HEK293T (cell line): ENCODE measurements around the gene GLB1L3.
"Not testable (repeated sequence)": the region's sequence is repeated elsewhere in the genome, so short reads cannot be mapped to it uniquely, and the experiment has no call there.

Experiments
- CTCF ChIA-PET: fragments of 350-600 bp; formaldehyde crosslinking; extraction: SDS; loops from one replicate; lab custom pipeline; 2021; ENCODE audit warnings: antibody characterized with exemption, inconsistent platforms; lab: Yijun Ruan, JAX
- POLR2A ChIA-PET: fragments of 350-600 bp; formaldehyde crosslinking; extraction: SDS; loops from one replicate; lab custom pipeline; 2020; ENCODE audit warnings: antibody characterized with exemption, inconsistent platforms; lab: Yijun Ruan, JAX
- DNase-seq: peaks from one replicate; pipeline ENCODE4 v3.0.0; 2012; ENCODE audit warnings: mixed read lengths; ENCODE audit errors: extremely low spot score
- ARNT ChIP-seq: fragments of 450-650 bp; IDR thresholded peaks from 2 replicates; pipeline ENCODE4 v1.6.1; 2017; ENCODE audit warnings: mild to moderate bottlenecking
- BHLHE40 ChIP-seq: fragments of 450-650 bp; IDR thresholded peaks from 2 replicates; pipeline ENCODE4 v1.6.1; 2016; ENCODE audit warnings: mild to moderate bottlenecking, moderate library complexity, borderline replicate concordance
- CTBP1 ChIP-seq: fragments of 450-650 bp; IDR thresholded peaks from 2 replicates; pipeline ENCODE4 v1.6.1; 2016; ENCODE audit warnings: borderline replicate concordance
- ELF4 ChIP-seq: fragments of 450-650 bp; IDR thresholded peaks from 2 replicates; pipeline ENCODE4 v1.6.1; 2017; ENCODE audit warnings: antibody characterized with exemption
- FOXA1 ChIP-seq: fragments of 450-650 bp; IDR thresholded peaks from 2 replicates; pipeline ENCODE4 v1.6.1; 2016; ENCODE audit warnings: mild to moderate bottlenecking
- FOXK2 ChIP-seq: fragments of 450-650 bp; IDR thresholded peaks from 2 replicates; pipeline ENCODE4 v1.6.1; 2016; ENCODE audit warnings: mild to moderate bottlenecking
- FOXM1 ChIP-seq: fragments of 450-650 bp; IDR thresholded peaks from 2 replicates; pipeline ENCODE4 v1.6.1; 2017; ENCODE audit warnings: mild to moderate bottlenecking, borderline replicate concordance
- HDGF ChIP-seq: fragments of 450-650 bp; IDR thresholded peaks from 2 replicates; pipeline ENCODE4 v1.6.1; 2017; ENCODE audit warnings: antibody characterized with exemption, borderline replicate concordance
- L3MBTL2 ChIP-seq: fragments of 450-650 bp; conservative IDR thresholded peaks from 2 replicates; pipeline ENCODE4 v1.6.1; 2016; ENCODE audit warnings: mild to moderate bottlenecking
- LEF1 ChIP-seq: fragments of 450-650 bp; IDR thresholded peaks from 2 replicates; pipeline ENCODE4 v1.6.1; 2017; ENCODE audit warnings: mild to moderate bottlenecking, borderline replicate concordance
- NFRKB ChIP-seq: fragments of 450-650 bp; IDR thresholded peaks from 2 replicates; pipeline ENCODE4 v1.6.1; 2016; ENCODE audit warnings: mild to moderate bottlenecking, moderate library complexity
- SP1 ChIP-seq: fragments of 450-650 bp; IDR thresholded peaks from 2 replicates; pipeline ENCODE4 v1.6.1; 2017
- SUZ12 ChIP-seq: fragments of 450-650 bp; IDR thresholded peaks from 2 replicates; pipeline ENCODE4 v1.6.1; 2016; ENCODE audit warnings: mild to moderate bottlenecking
- TARDBP ChIP-seq: fragments of 450-650 bp; IDR thresholded peaks from 2 replicates; pipeline ENCODE4 v1.6.1; 2016
- ZNF384 ChIP-seq: fragments of 450-650 bp; IDR thresholded peaks from 2 replicates; pipeline ENCODE4 v1.6.1; 2016
- TF ChIP-seq, protein P1 (sequence below): fragments of 450-650 bp; IDR thresholded peaks from 2 replicates; pipeline ENCODE4 v1.6.1; 2016

Gene GLB1L3

DNA sequence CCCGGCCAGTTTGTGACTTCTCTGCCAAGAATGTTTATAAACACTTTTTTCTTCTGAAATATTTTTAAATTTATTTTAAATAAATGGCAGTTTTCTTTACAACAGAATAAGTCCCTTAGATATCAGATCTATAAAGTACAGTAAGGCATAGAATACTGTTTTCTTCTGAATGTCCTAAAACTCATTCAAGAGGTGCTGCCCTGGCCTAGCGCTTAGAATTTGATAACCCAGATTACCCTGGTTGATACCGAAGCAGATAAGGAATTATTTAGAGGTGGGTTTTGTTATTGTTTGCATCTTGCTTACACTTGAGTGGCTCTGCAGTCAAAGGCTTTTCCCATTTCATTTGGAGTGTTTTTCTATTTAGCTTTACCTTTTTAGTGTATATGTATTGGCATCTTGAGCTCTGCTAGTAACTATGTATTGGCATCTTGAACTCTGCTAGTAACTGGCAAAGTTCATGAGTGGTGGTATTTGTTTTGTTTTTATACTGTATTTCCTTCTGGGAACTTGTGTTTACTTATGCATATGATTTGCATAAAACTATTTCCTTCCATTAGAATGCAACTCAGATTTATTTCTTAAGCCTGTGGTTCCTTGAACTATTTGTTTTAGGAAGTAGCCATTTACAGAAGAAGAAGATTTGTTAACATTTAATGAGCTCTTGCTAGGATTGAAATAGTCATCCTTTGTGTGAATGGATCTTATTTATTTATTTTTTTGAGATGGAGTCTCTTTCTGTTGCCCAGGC lies 21.6 kb upstream of the GLB1L3 start:
- ChIA-PET POLR2A (interaction anchor here (2.5 to 3.4 kb wide), 2 partner anchors 18 to 30 kb away, joined by 15 to 22 read pairs; partner anchors contain the start of genes NCAPD3 and VPS26B), CTCF (interaction anchor here (1.6 kb wide), 1 partner anchor 19 kb away, joined by 4 read pairs; no protein-coding TSS in a partner anchor)
- TF ChIP-seq LEF1 (no peak), BHLHE40 (no peak), CTBP1 (no peak), FOXM1 (no peak), FOXA1 (no peak), L3MBTL2 (no peak), FOXK2 (no peak), SUZ12 (no peak), NFRKB (no peak), SP1 (no peak), ZNF384 (no peak), HDGF (no peak)
- no peak for DNase-seq

- DNase-seq, CTCF ChIA-PET: not testable (repeated sequence)
- POLR2A ChIA-PET, result interaction anchor here (2.5 to 3.4 kb wide), 2 partner anchors 18 to 31 kb away, joined by 15 to 22 read pairs; partner anchors contain the start of genes NCAPD3 and VPS26B
Observed at GRCh38 chr11:134255184-134255561, 21.0 kb upstream of the GLB1L3 start.

DNA sequence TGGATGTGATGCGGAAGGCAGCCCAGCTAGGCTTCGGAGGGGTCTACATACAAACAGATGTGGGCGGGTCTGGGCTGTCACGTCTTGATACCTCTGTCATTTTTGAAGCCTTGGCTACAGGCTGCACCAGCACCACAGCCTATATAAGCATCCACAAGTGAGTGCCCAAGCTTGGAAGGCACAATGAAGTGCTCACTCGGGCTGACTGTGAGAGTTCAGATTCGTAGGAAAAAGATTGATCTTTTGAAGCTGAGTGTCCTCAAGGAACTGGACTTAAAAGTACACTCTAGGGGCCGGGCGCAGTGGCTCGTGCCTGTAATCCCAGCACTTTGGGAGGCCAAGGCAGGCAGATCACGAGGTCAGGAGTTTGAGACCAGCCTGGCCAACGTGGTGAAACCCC lies 19.1 kb upstream of the GLB1L3 start:
- ChIA-PET CTCF (no interaction called here), POLR2A (interaction anchor here (0.8 to 1.4 kb wide), 2 partner anchors 11 to 32 kb away, joined by 3 read pairs; partner anchors contain the start of gene VPS26B)
- TF ChIP-seq LEF1, result no peak
- no peak for TF ChIP-seq ELF4
- TF ChIP-seq SP1, result no peak
- TF ChIP-seq NFRKB, result no peak
- TF ChIP-seq FOXK2, result no peak
- no peak for TF ChIP-seq FOXM1
- no peak for TF ChIP-seq SUZ12
- no peak for TF ChIP-seq HDGF
- TF ChIP-seq BHLHE40, result no peak
- no peak for TF ChIP-seq ARNT
- no peak for TF ChIP-seq CTBP1
- no peak for TF ChIP-seq FOXA1
- TF ChIP-seq ZNF384, result no peak
- TF ChIP-seq, protein P1, sequence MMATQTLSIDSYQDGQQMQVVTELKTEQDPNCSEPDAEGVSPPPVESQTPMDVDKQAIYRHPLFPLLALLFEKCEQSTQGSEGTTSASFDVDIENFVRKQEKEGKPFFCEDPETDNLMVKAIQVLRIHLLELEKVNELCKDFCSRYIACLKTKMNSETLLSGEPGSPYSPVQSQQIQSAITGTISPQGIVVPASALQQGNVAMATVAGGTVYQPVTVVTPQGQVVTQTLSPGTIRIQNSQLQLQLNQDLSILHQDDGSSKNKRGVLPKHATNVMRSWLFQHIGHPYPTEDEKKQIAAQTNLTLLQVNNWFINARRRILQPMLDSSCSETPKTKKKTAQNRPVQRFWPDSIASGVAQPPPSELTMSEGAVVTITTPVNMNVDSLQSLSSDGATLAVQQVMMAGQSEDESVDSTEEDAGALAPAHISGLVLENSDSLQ, result no peak
- no peak for DNase-seq

GRCh38 chr11:134258577-134258976 lies 17.6 kb upstream of the GLB1L3 start:
- POLR2A ChIA-PET, result no interaction called here
- CTCF ChIA-PET, result interaction anchor here (0.5 kb wide), 1 partner anchor 671 kb away, joined by 3 read pairs; no protein-coding TSS in a partner anchor
- no peak for TF ChIP-seq FOXM1
- no peak for TF ChIP-seq ZNF384
- no peak for DNase-seq

GRCh38 chr11:134260503-134260902 lies 15.7 kb upstream of the GLB1L3 start:
- TF ChIP-seq ELF4 (no peak), SP1 (no peak), LEF1 (no peak), FOXM1 (no peak), FOXA1 (no peak), FOXK2 (no peak), L3MBTL2 (no peak), ZNF384 (no peak), SUZ12 (no peak), ARNT (no peak), BHLHE40 (no peak), TARDBP (no peak), NFRKB (no peak), CTBP1 (no peak), HDGF (no peak)
- TF ChIP-seq, protein P1, result no peak
- DNase-seq, result no peak
- ChIA-PET POLR2A (interaction anchor here (2.1 kb wide), 1 partner anchor 36 kb away, joined by 7 read pairs; the partner anchor contains the start of genes NCAPD3 and VPS26B), CTCF (interaction anchor here (1.3 kb wide), 1 partner anchor 16 kb away, joined by 4 read pairs; the partner anchor contains the start of gene GLB1L3)

DNA sequence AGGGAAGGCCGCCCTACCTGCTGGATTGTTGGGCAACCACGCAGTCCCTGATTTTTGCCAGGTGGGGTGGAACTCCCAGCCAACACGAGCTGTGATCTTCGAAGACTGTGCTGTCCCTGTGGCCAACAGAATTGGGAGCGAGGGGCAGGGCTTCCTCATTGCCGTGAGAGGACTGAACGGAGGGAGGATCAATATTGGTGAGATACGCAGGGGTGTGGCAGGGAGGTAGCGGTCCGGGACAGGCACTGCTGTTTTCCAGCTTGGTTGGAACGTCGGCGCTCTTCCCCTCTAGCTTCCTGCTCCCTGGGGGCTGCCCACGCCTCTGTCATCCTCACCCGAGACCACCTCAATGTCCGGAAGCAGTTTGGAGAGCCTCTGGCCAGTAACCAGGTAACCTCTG lies 15.2 kb upstream of the GLB1L3 start:
- no peak for TF ChIP-seq L3MBTL2
- TF ChIP-seq NFRKB, result no peak
- no peak for TF ChIP-seq FOXM1
- TF ChIP-seq SP1, result no peak
- TF ChIP-seq LEF1, result no peak
- no peak for TF ChIP-seq SUZ12
- TF ChIP-seq ZNF384, result no peak
- no peak for TF ChIP-seq CTBP1
- no peak for TF ChIP-seq HDGF
- no peak for TF ChIP-seq ARNT
- TF ChIP-seq TARDBP, result no peak
- TF ChIP-seq FOXA1, result no peak
- TF ChIP-seq, protein P1, result no peak
- no peak for TF ChIP-seq BHLHE40
- TF ChIP-seq ELF4, result no peak
- no peak for TF ChIP-seq FOXK2
- POLR2A ChIA-PET, result interaction anchor here (2.1 kb wide), 1 partner anchor 37 kb away, joined by 7 read pairs; the partner anchor contains the start of genes NCAPD3 and VPS26B
- DNase-seq, result no peak
- CTCF ChIA-PET, result interaction anchor here (1.3 to 1.9 kb wide), 2 partner anchors 13 to 15 kb away, joined by 4 to 10 read pairs; partner anchors contain the start of gene GLB1L3
